Measurements from ENCODE around the gene IRAK2. TPM values are rescaled to one million over a fixed set of nuclear protein-coding genes. Genes with fewer than 3 reads are reported as not detected.

IRAK2 gene
- polyA plus RNA-seq, 2 of the 4 experiments (the other 2 are of a cell fraction) = 7.9 to 12.5 TPM

- no peak for FAIRE-seq
These were observed 83.7 kb downstream of the IRAK2 start, which contains the start of gene TATDN2 for GRCh38 chr3:10248184-10248983. TATDN2 (plus strand) TSS chr3:10248459; CDS start chr3:10249201, 742 bp downstream.

More at GRCh38 chr3:10248184-10248983, 83.7 kb downstream of the IRAK2 start, which contains the start of gene TATDN2:
- ChIA-PET POLR2A (interaction anchor here (0.6 to 2.4 kb wide), 4 partner anchors 57 to 517 kb away, joined by 3 to 18 read pairs (median 10); partner anchors contain the start of genes BRPF1 and VHL), CTCF (interaction anchor here (0.8 to 1.7 kb wide), 6 partner anchors 13 to 302 kb away, joined by 3 read pairs; no protein-coding TSS in a partner anchor)
- ATAC-seq = peak; percentile 96 to 99
- H3K4me2 ChIP-seq = peak within 1 kb of the TSS; percentile 93
- H3K9me3 ChIP-seq = peaks cover 16% of the 10 kb centered on the region
- H3K27ac ChIP-seq = peak within 1 kb of the TSS; percentile 82 to 95
- peak within 1 kb of the TSS; percentile 72 for H3K4me3 ChIP-seq
- WGBS (ENCODE audit: missing lambda C conversion rate) = under 1% methylated on average over 25 of the region's 80 CpGs
- TF ChIP-seq USF2 (IDR thresholded peaks at IDR 0.05) (peak; percentile 81), RFX5 (IDR thresholded peaks at IDR 0.05) (peak; percentile 18; the same call in 1 of the 2 replicates), PHF8 (IDR thresholded peaks at IDR 0.05; ENCODE audit: borderline replicate concordance, low read depth) (peak; percentile 94), ELK1 (IDR thresholded peaks at IDR 0.05; ENCODE audit: low read depth, low read length) (no peak), ZC3H11A (IDR thresholded peaks at IDR 0.05) (no peak), HES2 (IDR thresholded peaks at IDR 0.05) (no peak), CBX2 (IDR thresholded peaks at IDR 0.05; ENCODE audit: borderline replicate concordance, low read depth) (no peak), CHD4 (IDR thresholded peaks at IDR 0.05; ENCODE audit: borderline replicate concordance) (peak; percentile 87; the same call in 1 of the 2 replicates), NR3C1 (IDR thresholded peaks at IDR 0.05) (no peak), BHLHE40 (IDR thresholded peaks at IDR 0.05; ENCODE audit: low read depth, low read length) (no peak), NFE2L2 (conservative IDR thresholded peaks at IDR 0.05; ENCODE audit: low read length) (no peak), SREBF2 (IDR thresholded peaks at IDR 0.05) (no peak), EHF (CRISPR knock-in tag; IDR thresholded peaks at IDR 0.05) (no peak), HOXB5 (CRISPR knock-in tag; IDR thresholded peaks at IDR 0.05) (peak; percentile 64; the same call in 1 of the 2 replicates), MAX (IDR thresholded peaks at IDR 0.05) (peak; percentile 93), E2F6 (IDR thresholded peaks at IDR 0.05; ENCODE audit: borderline replicate concordance, low read depth) (peak; percentile 96), JUN (IDR thresholded peaks at IDR 0.05) (peak in 1 of 2 experiments; percentile 78; a peak in 3 of 5 replicates), BCL3 (IDR thresholded peaks at IDR 0.05) (peak; percentile 81), HOXB13 (CRISPR knock-in tag; IDR thresholded peaks at IDR 0.05; ENCODE audit: low read depth) (0 out of 2 replicates have a peak, but pooled peaks have one; percentile 14), POLR2A (IDR thresholded peaks at IDR 0.05; ENCODE audit: low read length) (peak; percentile 68), TFCP2L1 (CRISPR knock-in tag; IDR thresholded peaks at IDR 0.05) (no peak), MAFK (IDR thresholded peaks at IDR 0.05; ENCODE audit: partially characterized antibody) (no peak)
- DNase-seq (ENCODE audit: low read depth in 1 of 2, low spot score in 1 of 2) = peak; percentile 97 to 99
- peaks cover 20% of the 10 kb centered on the region for H3K4me1 ChIP-seq

All from A549 (cell line).